HG03159 (cell line): ENCODE results near the gene PTBP3.

Source experiments
- ATAC-seq: cut with Tn5 transposase; IDR thresholded peaks from one replicate; pipeline ENCODE4 v1.9.1; 2021; ENCODE audit warnings: mild to moderate bottlenecking, moderate library complexity; ENCODE audit not compliant: unreplicated experiment

The PTBP3 gene

DNA sequence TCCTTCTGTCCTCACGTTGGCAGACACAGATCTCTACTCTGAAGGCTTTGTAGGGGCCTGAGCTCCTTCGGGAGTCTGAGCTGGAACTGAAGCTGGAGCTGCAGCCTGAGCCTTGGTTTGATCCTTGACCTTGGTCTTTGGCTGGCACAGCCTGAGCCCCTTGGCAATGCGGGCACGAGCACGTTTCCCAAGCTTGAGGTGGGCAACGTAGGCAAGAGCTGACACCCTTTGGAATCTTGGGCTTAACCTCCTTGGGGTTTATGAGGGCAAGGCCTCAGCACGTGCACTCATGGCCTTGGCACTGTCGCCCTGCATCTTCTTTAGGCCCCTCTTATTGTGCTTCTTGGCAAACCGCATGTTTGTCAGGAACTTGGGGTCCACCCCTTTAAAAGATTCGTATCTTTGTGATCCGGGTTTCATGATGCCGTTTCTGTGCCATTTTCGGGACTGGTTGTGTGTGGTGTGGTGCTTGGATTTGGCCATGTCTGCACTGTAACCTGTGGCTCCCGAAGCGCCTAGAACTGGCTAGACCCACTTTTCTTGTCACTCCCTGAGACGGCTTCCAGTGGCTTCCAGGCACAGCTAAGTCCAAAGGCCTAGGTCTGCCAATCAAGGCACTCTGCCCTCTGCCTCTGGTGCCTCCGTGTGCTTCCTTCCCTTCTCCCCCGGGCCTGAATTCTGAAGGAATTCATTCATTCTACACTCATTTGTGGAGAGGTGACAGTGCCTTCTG is 159.8 kb downstream of the PTBP3 start:
- ATAC-seq: no peak

DNA sequence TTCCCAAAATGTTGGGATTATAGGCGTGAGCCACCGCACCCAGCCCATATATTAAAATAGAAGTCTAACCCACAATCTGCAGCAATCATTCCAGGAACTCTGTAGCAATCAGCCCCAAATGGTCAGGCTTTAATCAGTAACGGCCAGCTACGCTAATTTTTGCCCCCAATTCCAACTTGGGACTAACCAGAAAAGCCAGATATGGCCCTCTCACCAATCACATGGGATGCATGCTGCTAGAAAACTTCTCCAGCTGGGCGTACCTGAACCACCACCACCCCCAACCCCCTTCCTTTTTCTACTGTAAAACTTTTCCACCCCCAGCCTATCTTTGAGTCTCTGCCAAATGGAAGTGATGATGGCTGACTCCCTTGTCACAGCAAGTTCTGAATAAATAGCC is 162.5 kb downstream of the PTBP3 start:
- no peak for ATAC-seq

DNA sequence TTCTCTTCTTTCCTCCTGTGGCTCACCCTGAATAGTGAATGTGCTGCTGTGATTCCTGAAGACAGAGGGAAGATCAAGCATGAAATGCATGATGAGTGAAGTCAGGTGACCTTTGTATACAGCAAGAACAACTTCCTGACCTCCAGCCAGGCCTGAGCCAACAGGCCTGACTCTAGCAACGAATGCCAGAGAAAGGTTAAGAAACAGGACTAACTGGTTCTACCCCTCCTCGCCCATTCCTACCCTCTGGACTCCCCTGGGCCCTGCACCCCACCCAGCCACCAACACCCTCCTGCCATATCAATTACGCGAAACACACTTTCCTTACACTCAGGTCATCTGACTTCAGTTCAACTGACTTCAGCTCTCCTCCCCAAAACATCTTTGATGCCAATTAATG is 163.2 kb downstream of the PTBP3 start:
- no peak for ATAC-seq

DNA sequence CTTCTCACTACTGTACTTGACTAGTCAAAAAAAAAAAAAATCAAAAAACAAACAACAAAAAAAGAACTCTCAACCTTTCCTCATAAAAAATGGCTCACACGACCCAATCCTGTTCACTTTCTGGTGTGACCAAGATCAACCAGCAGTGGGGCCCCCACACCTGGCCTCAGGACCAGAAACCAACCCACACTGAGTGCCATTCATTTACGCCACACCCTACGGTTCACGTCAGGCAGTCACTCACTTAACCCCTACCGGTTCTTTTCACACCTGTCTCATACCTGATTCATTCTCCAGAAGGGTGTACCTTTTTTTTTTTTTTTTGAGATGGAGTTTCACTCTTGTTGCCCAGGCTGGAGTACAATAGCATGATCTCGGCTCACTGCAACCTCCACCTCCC is 164.1 kb downstream of the PTBP3 start:
- ATAC-seq: no peak

DNA sequence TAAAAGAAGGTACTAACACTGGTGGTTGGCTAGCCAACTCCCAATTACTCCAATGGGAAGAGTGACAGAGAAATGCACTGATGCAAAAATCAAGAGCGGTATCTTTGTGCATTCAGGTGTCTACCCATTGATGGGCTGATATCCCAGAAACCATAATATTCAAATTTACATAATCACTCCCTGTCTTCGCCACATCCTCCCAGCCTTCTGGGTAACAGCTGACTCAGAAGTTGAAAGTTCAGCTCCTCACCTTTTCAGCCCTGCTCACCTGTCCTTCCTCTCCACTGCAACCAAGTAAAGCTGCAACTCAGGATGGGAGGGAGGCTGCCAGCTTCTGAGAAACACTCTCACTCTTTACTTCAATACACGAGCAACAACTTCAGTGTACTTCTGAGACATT is 165.2 kb downstream of the PTBP3 start:
- ATAC-seq: no peak
